Erythroblast (primary cell): ENCODE measurements around the gene TEFM.

ENCODE experiments used
- GATA1 ChIP-seq: IDR thresholded peaks from 2 replicates; pipeline ENCODE4 v1.6.1; 2011; ENCODE audit warnings: low read depth, mild to moderate bottlenecking, control low read depth, low read length, moderate library complexity
- POLR2A ChIP-seq: IDR thresholded peaks from 2 replicates; pipeline ENCODE4 v1.6.1; 2011; ENCODE audit warnings: mild to moderate bottlenecking, low read length

- TF ChIP-seq POLR2A, result no peak
- TF ChIP-seq GATA1, result no peak
Measured at GRCh38 chr17:30950669-30951399, 44.8 kb upstream of the TEFM start.
